NOMO-1 treated with dmso at 0.1 percent for 144 hours (cell line): ENCODE data around the gene AREL1.

Experiments
- DNase-seq: peaks from one replicate; lab custom pipeline; 2025; ENCODE audit not compliant: unreplicated experiment; lab: John Stamatoyannopoulos, UW

Gene AREL1

DNA sequence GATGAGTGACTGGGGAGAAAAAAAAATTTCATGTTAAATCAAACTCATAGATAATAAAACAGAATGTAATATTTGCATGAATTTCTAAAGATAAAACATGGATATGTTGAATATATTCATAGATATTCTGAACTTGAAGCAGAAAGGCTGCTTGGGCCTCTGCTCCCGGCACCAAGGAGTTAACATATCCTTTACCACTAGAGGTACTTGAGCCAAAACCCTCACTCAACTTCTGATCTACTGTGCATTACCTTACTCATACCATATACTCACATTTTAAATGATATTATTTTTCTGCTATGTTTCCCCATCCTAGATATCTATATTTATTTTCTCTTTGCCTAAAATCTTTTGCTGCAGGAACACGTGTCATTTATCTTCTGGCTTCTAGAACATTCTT is 14.9 kb downstream of the AREL1 start:
- no peak for DNase-seq

DNA sequence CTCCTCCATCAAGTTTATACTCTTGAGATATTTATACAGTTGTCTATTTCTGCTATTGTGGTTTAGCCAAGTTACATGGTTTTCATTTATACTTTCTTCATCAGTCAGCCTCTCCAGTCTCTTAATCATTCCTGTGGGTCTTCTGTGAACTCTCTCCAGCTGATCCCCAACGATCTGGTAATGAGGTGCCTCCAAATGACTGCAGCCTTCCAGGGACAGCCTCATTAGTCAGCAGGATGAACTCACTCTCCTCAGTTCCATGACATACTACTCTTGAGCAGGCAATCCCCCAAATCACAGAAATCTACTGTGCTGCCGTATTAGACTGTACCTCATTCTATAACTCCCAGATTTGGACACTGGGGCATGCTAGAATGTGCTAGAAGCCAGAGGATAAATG is 15.3 kb downstream of the AREL1 start:
- no peak for DNase-seq

GRCh38 chr14:74697011-74697410 is 15.9 kb downstream of the AREL1 start:
- DNase-seq = no peak

DNA sequence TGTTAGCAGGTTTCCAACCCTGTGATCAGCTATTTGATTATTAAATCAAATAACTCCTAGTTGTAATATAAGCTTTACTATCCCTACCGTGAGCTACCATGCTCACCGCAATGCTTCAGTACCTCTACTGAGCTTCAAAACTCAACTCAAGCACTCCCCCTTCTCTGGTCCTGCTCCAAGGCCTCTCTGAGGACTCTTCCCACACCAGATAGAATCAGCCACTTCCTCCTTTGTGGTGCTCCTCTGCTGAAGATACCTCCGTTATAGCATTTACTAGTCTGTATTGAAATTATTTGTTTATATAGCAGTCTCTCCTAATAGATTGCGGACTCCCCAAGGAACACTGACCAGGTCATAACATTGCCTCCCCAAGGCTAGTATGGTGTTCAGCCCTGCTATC is 17.5 kb downstream of the AREL1 start:
- DNase-seq = no peak

DNA sequence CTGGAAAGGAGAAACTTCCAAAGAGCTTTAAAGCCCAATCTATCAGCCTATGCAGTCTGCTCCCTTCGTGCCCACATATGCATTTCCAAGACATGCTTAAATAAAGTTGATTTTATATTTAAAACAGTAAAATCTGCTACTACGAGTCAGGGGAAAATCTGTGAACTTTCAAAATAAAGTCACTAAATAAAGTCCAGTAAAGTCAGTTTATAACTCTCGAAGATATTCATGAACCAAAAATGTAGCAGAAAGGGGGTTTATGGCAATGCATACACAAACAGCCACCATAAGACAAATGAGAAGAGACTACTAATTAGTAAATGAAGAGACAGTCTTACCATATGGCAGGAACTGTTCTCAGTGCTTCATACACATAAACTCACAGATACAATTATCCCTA is 19.7 kb downstream of the AREL1 start:
- no peak for DNase-seq

GRCh38 chr14:74691456-74691855 is 21.4 kb downstream of the AREL1 start:
- DNase-seq = no peak

DNA sequence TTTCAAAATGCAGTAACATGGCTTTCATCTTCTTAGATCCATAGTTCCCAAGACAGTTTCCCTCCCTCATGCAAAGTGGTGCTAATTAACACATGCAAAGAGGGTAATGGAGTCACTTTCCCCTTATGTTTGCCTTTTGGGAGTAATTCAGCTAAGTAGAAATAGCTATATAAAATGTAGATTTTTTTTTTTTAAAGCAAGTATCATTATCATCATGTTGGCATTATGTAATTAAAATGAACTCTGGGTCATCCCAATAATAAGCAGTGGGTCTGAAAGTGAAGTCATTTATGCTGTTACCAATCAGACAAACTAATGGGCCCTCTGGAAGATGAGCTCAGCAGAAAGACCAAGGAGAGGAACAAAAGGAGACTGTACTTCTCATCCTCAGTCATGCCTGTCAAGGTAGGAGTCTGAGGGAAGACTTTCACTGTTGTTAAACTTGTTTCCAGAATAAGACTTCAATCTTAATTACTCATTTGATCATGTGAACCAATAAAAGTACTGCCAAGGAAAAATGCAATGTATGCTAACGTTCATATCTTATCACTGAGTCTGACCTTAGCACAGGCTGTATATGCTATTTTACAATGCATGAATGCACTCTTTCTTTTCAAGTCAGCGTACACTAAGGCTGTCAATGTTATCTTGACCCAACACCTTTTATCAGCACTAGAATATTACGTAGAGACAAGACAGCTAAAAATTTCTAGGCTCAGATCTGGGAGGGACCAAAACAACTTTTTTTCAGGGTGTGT is 26.8 kb downstream of the AREL1 start:
- DNase-seq = no peak

DNA sequence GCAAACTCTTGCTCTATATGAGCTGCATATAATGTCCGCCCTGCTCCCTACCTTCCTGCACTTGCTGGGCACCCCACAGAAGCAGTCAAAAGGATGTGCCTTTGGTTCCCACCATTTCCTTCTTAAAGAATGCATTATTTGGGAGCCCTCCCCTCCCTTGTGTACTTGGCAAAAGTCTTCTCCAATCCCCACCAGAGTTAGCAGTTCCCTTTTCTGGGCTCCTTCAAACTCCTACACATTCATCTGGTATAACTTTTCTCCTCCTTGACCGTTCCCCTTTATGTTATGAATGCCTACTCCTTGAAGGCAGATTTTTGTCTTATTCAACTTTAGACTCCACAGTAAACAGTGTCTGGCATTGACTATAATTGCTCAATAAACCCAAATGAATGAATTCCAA is 27.8 kb downstream of the AREL1 start:
- DNase-seq = peak; percentile 20

DNA sequence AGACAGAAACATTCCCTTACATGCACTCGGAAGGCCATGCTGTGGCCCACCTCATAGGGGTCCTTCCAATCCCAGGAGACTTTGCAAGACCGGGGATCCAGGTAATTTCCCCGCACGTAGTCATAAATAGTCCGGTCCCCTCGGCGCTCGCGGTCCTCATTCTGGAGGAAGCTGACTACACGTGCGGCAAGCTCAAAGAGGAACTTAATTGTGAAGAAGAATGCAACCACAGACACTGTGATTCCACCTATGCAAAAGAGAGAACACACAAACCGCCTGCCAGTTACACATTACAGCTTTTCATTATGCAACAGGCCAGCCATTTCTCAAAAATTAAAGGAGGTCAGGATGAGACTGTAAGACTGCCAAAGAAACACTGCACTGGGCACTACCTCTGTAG is 28.4 kb downstream of the AREL1 start:
- peak; percentile 70 for DNase-seq

GRCh38 chr14:74683406-74683805 is 29.5 kb downstream of the AREL1 start:
- no peak for DNase-seq

GRCh38 chr14:74682169-74682952 is 30.5 kb downstream of the AREL1 start:
- DNase-seq = no peak

- DNase-seq = no peak
Observed at GRCh38 chr14:74675219-74675618, 37.7 kb downstream of the AREL1 start.

DNA sequence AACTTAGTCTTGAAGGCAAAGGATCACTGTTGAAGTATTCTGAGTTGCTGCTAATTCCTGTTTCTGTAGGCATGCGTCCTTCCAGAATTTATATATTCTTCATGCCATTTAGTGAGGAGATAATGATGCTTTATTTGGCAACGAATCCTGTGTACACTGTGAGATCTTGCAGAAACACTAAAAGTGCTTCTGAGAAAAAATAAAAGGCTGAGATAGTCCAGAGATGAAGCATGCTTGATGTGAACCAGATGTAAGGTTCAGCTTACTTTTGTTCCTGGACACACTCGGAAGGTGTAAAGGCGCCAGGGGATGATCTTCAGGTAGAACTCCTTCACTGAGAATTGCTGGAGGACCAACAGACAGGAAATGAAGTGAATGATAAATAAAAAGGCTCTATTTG is 39.1 kb downstream of the AREL1 start:
- no peak for DNase-seq

DNA sequence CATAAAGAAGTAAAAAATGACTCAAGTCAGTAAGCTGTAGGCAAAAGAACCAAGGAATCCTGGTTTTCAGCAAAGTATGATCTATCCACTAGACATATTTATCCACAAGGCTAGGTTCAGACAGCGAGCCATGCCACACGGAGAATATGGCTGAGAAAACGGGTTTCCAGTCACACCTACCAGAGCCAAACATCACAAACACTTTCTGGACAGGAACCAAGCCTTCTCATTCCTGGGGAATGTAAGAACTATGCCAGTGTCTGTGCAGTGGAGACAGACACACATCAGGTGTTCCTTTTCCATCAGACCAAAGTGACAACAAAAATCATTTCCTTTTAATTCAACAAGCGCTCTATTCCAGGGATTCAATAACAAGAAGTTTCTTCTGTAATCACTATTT is 41.1 kb downstream of the AREL1 start:
- no peak for DNase-seq

DNA sequence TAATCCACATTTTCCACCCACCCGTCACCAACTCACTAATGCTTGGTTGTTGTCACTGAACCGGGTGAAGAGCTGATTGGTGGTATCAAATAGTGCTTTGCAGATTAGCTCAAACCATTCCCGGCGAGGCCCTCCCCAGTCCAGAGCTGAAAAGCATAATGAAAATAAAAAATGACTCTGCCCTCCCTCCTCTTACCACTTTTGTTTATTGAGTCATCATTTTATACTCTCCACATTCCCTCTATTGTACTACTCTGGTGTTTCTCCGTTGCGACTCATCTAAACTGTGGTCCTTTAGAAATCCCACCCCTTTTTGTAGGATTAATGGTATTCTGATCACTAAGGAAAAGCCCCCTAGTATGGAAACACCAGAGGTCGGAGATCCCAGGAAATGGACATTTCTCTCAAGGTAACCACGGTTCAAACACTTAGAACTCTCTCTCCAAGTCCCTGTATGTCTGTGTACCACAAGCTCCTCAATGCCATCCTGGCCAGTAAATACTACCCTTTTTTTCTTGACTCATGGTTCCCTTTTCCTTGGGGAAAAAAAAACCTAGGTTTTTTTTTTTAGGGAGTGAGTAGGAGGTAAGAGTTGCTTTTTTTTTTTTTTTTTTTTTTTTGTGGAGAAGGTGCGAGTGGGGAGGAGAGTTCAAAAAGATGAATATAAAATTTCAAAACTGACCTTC is 42.0 kb downstream of the AREL1 start:
- DNase-seq = no peak

DNA sequence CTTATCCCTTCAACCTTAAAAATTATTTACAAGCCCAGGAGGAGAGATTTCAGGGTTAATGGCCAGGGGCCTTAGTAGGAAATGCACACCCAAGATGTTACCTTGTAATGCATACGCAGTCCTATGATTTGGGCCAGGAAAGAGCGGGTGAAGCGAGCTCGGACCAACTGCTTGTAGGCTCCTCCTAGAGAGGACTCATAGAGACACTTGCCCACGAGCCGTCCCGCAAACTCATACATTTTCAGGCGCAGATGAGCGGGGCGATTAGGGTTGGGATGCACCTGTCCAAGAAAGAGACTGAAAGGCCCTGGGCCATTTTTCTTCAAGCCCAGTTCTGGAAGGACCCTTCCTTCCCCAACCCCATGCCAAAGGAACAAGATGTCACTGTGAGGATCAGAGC is 43.0 kb downstream of the AREL1 start:
- DNase-seq = no peak

- DNase-seq = no peak
Observed at GRCh38 chr14:74669256-74669655, 43.6 kb downstream of the AREL1 start.

DNA sequence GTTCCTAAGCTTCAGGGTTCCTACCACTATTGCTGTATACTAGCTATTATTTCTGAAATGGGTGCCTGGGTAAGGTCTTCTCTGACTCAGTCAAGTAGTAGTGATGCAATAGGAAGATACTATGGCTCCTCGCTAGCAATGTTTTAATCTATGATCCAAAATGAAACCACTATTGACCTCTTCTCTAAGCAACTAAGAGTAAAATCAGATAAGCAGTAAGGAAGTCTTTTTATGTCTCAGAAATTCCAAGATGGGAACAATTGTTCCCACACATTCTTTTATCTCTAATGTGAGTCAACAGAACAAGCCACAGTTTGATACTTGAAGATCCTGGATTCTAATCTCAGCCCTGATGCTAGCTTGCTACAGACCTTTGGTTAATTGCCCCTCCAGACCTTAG is 45.1 kb downstream of the AREL1 start:
- no peak for DNase-seq

- DNase-seq = no peak
Observed at GRCh38 chr14:74664717-74665116, 48.2 kb downstream of the AREL1 start.

- no peak for DNase-seq
Observed at GRCh38 chr14:74663884-74664283, 49.0 kb downstream of the AREL1 start.

DNA sequence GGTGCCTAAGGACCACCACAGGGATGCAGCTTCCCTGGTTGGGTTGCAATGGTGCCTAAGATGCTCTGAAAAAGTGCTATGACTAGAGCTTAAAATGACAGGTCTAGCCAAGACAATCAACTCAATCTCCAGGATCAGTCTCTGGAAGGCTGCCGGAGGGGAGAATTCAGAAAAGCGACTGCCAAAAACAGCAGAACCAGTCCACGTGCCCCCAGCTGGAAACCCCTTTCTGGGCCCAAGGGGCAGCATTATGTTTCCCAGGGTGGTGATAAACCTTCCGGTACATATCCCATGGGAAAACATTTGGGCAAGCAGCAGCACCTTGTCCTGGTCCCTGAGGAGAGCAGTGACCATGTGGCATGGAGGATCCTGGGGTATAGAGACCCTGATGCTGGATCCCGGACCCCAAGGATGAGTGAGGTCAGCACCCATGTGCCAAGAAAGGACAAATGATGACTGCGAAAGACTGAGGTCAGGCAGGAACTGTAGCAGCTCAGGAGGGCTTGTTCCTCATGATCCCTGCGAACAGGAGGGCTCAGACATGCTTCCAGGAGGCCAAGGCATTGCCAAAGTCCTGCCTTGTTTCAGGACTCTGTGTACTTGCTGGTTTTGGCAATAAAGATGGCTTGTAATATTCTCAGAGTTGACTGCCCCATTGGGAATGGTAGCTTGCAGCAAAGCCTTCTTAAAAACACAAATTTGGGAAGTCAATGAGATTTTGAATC is 51.0 kb downstream of the AREL1 start:
- no peak for DNase-seq
